ENCODE data around the gene HOMEZ.

GRCh38 chr14:23259426-23259825 is 26.5 kb downstream of the HOMEZ start:
- TF ChIP-seq TAF1 (IDR thresholded peaks at IDR 0.05; ENCODE audit: low read depth, low read length) (no peak), POLR2A (IDR thresholded peaks at IDR 0.05; ENCODE audit: low read depth, low read length) (no peak), POLR2AphosphoS5 (IDR thresholded peaks at IDR 0.05; ENCODE audit: low read depth, low read length) (no peak)

Measured in GM12891 (cell line).